GM18526 (cell line): Measurements from ENCODE around the gene DCC.

ENCODE experiments used
- POLR2A ChIP-seq: IDR thresholded peaks from 3 replicates; pipeline ENCODE4 v1.6.1; 2011; ENCODE audit not compliant: insufficient read length; ENCODE audit errors: extremely low read depth

Gene DCC

DNA sequence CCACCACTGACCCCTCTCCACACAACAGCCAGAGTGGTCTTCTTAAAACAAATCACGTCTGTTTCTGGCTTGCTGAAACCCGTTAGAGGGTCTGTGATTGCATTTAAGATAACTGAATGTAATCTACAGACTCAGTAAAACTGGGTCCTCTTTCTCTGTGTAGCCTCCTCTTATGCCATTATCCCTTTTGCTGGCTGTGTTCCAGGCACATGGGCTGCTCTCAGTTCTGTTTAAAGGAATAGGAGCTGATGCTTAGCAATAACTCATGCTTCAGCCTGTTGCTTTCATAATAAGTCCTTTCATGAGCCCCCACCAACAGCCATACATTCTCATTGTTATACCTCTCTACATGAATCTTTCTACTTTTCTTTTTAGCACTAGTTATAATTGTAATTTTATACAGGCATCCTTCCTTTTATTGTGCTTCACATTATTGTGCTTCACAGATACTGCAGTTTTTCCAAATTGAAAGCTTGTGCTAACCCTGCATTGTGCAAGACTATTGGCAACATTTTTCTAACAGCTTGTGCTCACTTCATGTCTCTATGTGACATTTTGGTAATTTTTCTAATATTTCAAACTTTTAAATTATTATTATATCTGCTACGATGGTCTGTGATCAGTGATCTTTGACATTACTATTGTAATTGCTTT is 1101.9 kb downstream of the DCC start:
- TF ChIP-seq POLR2A, result no peak

DNA sequence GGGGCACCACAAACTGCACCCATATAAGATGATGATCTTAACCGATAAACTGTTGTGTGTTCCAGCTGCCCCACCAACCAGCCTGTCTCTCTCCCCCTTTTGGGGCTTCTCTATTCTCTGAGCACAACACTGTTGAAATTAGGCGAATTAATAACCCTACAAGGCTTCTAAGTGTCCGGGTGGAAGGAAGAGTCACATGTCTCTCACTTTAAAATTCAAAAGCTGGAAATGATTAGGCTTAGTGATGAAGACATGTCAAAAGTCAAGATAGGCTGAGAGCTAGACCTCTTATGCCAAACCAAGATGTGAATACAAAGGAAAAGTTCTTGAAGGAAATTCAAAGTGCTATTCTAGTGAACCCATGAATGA is 1102.4 kb downstream of the DCC start:
- no peak for TF ChIP-seq POLR2A

DNA sequence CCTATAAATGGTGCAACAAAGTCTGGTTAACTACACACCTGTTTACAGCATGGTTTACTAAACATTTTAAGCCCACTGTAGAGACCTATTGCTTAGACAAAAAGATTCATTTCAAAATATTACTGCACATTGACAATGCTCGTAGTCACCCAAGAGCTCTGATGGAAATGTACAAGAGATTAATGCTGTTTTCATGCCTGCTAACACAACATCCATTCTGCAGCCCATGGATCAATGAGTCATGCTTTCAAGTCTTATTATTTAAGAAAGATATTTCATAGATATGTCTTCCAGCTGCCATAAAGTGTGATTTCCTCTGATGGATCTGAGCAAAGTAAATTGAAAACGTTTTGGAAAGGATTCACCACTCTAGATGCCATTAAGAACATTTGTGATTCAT is 1103.3 kb downstream of the DCC start:
- TF ChIP-seq POLR2A, result no peak

GRCh38 chr18:53443831-53444230 is 1103.8 kb downstream of the DCC start:
- no peak for TF ChIP-seq POLR2A

- TF ChIP-seq POLR2A, result no peak
These were observed 1111.9 kb downstream of the DCC start for GRCh38 chr18:53451902-53452301.

- TF ChIP-seq POLR2A, result no peak
These were observed 1117.1 kb downstream of the DCC start for GRCh38 chr18:53457068-53457467.

DNA sequence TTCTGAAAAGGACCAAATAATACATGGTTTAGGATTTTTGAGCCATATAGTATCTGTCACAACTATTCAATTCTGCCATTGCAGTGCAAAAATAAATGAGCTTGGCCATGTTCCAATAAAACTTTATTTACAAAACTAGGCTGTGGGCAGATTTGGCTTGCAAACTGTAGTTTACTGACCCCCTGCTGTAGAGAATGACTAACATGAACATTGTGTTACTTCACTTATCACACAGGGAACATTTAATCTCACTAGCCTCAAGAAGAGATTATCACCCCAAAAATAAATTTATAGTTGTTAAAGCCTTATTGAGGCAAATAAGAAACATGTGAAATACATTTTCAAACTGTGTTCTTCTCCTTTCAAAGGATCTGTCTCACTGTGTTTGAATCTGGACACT is 1118.3 kb downstream of the DCC start:
- no peak for TF ChIP-seq POLR2A

DNA sequence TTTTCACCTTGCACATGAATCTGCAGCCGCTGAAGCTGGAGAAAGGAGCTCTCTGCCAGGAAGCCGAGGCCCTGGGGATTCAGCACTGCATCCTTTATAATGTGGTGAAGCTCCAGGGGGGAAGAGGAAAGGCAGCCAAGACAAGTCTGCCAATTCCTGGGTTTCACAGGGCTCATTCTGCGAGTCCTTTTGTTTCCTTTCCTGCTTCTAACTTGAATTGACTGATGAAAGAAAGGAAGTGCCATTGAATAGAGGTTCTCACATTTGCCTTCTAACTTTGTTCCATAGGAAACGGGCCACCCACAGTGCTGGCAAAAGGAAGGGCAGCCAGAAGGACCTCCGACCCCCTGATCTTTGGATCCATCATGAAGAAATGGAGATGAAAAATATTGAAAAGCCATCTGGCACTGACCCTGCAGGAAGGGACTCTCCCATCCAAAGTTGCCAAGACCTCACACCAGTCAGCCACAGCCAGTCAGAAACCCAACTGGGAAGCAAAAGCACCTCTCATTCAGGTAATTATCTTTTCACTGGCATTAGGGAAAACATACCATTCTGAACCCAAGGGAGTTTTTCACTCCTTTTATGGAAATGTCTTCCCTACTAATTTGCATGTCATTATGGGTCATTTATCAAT is 1119.1 kb downstream of the DCC start:
- TF ChIP-seq POLR2A, result no peak

DNA sequence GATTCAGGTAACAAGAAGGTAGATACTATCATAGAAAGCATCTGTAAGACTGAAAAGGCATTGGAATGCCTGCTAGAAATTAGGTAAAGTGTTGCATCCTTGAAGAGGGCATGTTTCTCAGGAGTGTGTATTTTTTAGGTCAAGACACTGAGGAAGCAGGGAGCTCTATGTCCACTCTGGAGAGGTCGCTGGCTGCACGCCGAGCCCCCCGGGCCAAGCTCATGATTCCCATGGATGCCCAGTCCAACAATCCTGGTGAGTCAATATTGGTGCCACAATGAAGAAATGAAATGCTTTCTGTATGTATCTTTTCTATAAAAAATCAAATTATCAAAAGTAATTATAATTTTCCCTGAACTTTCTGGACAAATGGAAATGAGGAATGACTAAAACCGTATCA is 1127.8 kb downstream of the DCC start:
- no peak for TF ChIP-seq POLR2A

- no peak for TF ChIP-seq POLR2A
These were observed 1132.5 kb downstream of the DCC start for GRCh38 chr18:53472546-53472945.

DNA sequence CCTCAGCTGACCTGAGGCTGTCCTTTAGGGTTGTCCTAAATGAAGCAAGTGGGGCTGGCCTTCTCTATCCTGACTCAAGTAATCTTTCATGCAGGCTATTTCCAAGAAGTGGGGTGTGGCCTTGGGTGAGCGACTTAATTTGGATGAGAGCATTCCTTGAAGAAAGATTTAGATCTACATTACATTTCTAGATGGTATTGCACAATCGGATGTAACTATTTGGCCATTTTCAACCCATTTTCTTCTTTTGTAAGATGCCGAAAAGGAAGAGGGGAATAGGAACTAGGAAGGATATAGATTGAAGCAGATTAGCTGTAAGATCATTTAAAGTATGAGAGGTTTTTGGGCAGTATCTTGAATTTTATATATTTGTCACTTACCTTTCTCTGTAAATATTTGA is 1138.2 kb downstream of the DCC start:
- TF ChIP-seq POLR2A, result no peak

- TF ChIP-seq POLR2A, result no peak
These were observed 1146.3 kb downstream of the DCC start for GRCh38 chr18:53486296-53486695.

DNA sequence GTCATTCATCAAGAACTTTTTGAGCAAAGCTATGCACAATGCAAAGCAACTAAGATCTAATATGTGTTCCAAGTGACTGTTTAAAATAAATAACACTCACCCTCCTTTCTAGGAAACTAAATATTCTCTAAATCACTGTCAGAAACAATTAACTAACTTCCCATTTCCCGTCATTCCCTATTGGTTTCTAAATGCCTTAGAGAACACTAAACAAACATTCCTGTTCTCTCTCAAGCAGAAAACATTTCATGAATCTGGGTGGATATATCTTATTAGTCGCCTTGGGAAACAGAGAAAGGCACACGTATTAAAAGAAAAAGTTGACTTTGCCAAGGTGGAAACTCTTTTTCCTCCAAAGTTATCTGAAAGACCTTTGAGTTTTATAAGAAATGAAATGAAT is 1149.3 kb downstream of the DCC start:
- TF ChIP-seq POLR2A, result no peak

- TF ChIP-seq POLR2A, result no peak
These were observed 1150.0 kb downstream of the DCC start for GRCh38 chr18:53490019-53490418.

DNA sequence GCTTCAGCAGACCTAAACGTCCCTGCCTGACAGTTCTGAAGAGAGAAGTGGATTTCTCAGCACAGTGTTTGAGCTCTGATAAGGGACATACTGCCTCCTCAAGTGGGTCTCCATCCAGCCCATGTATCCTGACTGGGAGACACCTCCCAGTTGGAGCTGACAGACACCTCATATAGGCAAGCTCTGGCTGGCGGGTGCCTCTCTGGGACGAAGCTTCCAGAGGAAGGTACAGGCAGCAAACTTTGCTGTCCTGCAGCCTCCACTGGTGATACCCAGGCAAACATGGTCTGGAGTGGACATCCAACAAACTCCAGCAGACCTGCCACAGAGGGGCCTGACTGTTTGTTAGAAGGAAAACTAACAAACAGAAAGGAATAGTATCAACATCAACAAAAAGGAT is 1156.0 kb downstream of the DCC start:
- no peak for TF ChIP-seq POLR2A

DNA sequence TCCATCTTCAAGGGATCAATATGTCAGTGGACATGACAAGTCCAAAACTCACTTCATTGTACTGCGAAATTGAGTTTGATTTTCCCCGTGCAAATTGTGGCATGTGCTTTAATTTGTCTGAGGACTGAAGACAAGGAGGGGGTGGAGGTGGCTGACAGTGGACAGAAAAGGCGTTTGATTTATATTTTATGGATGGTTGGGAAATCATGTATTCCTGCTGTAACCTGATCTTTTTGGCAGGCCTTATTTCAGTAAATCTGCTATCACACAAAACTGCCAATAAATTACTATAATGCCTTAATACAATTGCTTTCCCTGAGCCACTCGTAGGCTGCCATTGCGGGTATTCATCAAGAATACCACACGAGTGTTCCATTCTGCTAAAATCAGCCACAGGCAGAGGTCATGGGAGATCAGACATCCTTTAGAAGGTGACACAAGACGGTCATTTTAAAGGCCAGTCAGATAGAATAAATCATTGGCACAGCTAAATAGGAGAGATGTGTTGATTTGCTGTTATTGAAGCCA is 1164.0 kb downstream of the DCC start:
- TF ChIP-seq POLR2A, result no peak

GRCh38 chr18:53508529-53508928 is 1168.5 kb downstream of the DCC start:
- no peak for TF ChIP-seq POLR2A

GRCh38 chr18:53509886-53510285 is 1169.9 kb downstream of the DCC start:
- TF ChIP-seq POLR2A, result no peak

DNA sequence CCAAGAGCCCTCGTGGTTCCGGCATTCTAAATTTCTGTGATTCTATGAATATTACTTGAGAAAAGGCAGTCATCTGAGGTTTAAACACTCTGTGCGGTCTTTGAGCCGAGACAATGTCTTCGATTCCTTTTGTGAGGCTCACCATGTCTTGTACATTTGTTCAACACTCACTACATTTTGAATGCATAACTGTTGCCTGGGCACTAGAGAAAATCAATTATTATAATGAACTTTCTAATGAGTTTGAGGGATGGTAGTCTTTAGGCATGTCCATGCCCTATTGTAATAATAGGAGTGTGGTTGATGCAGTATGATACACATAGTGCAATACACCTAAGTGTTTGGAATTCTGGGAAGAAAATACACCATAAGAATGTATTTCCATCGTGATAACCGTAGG is 1181.1 kb downstream of the DCC start:
- TF ChIP-seq POLR2A, result no peak
